K562 (cell line): ENCODE data around the gene TP53I13. TPM values are rescaled to one million over a fixed set of nuclear protein-coding genes. Genes with fewer than 3 reads are reported as not detected.

ENCODE experiments used
- ADNP ChIP-seq: fragments of 200-800 bp; sonication (Bioruptor generic); IDR thresholded peaks from 2 replicates; pipeline ENCODE4 v1.6.1; 2016; ENCODE audit warnings: missing genetic modification characterization, missing compliant biosample characterization
- ATF7 ChIP-seq: fragments of 450-650 bp; IDR thresholded peaks from 2 replicates; pipeline ENCODE4 v1.7.1; 2014; ENCODE audit warnings: mild to moderate bottlenecking, moderate library complexity
- CBX1 ChIP-seq: sonication (generic); IDR thresholded peaks from 2 replicates; pipeline ENCODE4 v1.6.1; 2016; ENCODE audit warnings: antibody characterized with exemption, low read depth, mild to moderate bottlenecking
- CEBPB ChIP-seq: fragments of 450-650 bp; IDR thresholded peaks from 2 replicates; pipeline ENCODE4 v1.6.1; 2016; ENCODE audit warnings: missing genetic modification characterization, missing compliant biosample characterization
- CREM ChIP-seq: IDR thresholded peaks from 2 replicates; pipeline ENCODE4 v1.6.1; 2014; ENCODE audit warnings: antibody characterized with exemption, low read depth
- CTCFL ChIP-seq: IDR thresholded peaks from 2 replicates; pipeline ENCODE4 v1.6.1; 2011; ENCODE audit warnings: borderline replicate concordance, low read depth, mild to moderate bottlenecking, moderate library complexity, low read length; ENCODE audit not compliant: insufficient read depth, poor library complexity, severe bottlenecking
- DDX20 ChIP-seq: fragments of 450-650 bp; IDR thresholded peaks from 2 replicates; pipeline ENCODE4 v1.6.1; 2016; ENCODE audit warnings: missing genetic modification characterization, low read depth, mild to moderate bottlenecking, missing compliant biosample characterization, moderate library complexity
- EHMT2 ChIP-seq: fragments of 450-650 bp; IDR thresholded peaks from 2 replicates; pipeline ENCODE4 v1.6.1; 2018; ENCODE audit warnings: antibody characterized with exemption
- ELF4 ChIP-seq: fragments of 450-650 bp; formaldehyde crosslinking; IDR thresholded peaks from 2 replicates; pipeline ENCODE4 v1.4.0; 2022; ENCODE audit warnings: missing genetic modification characterization
- ESRRA ChIP-seq: fragments of 450-650 bp; IDR thresholded peaks from 2 replicates; pipeline ENCODE4 v1.6.1; 2014; ENCODE audit warnings: low read depth, mild to moderate bottlenecking, moderate library complexity, borderline replicate concordance
- HMGN3 ChIP-seq: IDR thresholded peaks from 2 replicates; pipeline ENCODE4 v1.6.1; 2011; ENCODE audit warnings: borderline replicate concordance, low read depth, mild to moderate bottlenecking, mixed read lengths, low read length; ENCODE audit not compliant: insufficient read length; ENCODE audit errors: extremely low read depth
- JUND ChIP-seq, 2 experiments: IDR thresholded peaks; 2 replicates in 1 of 2; 3 replicates in 1 of 2; pipeline ENCODE4 v1.6.1; 2011; ENCODE audit warnings: borderline replicate concordance in 2 of 2, low read depth in 2 of 2, low read length in 2 of 2, improper control_type of control experiment in 1 of 2, missing biosample characterization in 1 of 2, missing genetic modification characterization in 1 of 2, missing genetic modification reagents in 1 of 2
- MCM3 ChIP-seq: fragments of 450-650 bp; IDR thresholded peaks from 2 replicates; pipeline ENCODE4 v1.6.1; 2016
- MYNN ChIP-seq, 2 experiments: sonication (generic); formaldehyde crosslinking in 1 of 2; IDR thresholded peaks; 2 replicates each; pipeline versions ENCODE4 v1.5.0 to v1.6.1; 2016 to 2020; ENCODE audit warnings: antibody characterized with exemption in 1 of 2, missing genetic modification reagents in 1 of 2
- POLR2G ChIP-seq: fragments of 200-400 bp; formaldehyde crosslinking; IDR thresholded peaks from 2 replicates; pipeline ENCODE4 v1.6.1; 2017; ENCODE audit warnings: low read depth, mild to moderate bottlenecking, antibody characterized with exemption, low read length, moderate library complexity
- SAFB ChIP-seq: fragments of 200-400 bp; formaldehyde crosslinking; IDR thresholded peaks from 2 replicates; pipeline ENCODE4 v1.6.1; 2017; ENCODE audit warnings: low read depth, low read length, borderline replicate concordance
- SMARCE1 ChIP-seq: fragments of 450-650 bp; IDR thresholded peaks from 2 replicates; pipeline ENCODE4 v1.7.1; 2016; ENCODE audit warnings: mild to moderate bottlenecking
- SMC3 ChIP-seq: conservative IDR thresholded peaks from 2 replicates; pipeline ENCODE4 v1.6.1; 2011; ENCODE audit warnings: low read depth, low read length, improper control_type of control experiment; ENCODE audit not compliant: insufficient read depth
- SPI1 ChIP-seq: IDR thresholded peaks from 2 replicates; pipeline ENCODE4 v1.6.1; 2011; ENCODE audit warnings: low read depth, low read length, control low read depth, borderline replicate concordance
- THAP12 ChIP-seq: fragments of 250-450 bp; sonication (Bioruptor Pico); IDR thresholded peaks from 2 replicates; pipeline ENCODE4 v1.9.0; 2021; ENCODE audit warnings: mild to moderate bottlenecking, inconsistent platforms
- ZNF263 ChIP-seq: sonication (generic); formaldehyde crosslinking; IDR thresholded peaks from 2 replicates; pipeline ENCODE4 v1.8.0; 2022; ENCODE audit warnings: mild to moderate bottlenecking, missing genetic modification reagents, borderline replicate concordance
- ZSCAN32 ChIP-seq: fragments of 450-650 bp; formaldehyde crosslinking; IDR thresholded peaks from 2 replicates; pipeline ENCODE4 v1.4.0; 2020; ENCODE audit warnings: mild to moderate bottlenecking, moderate library complexity
- polyA plus RNA-seq, 8 experiments: library from polyadenylated mRNA; depleted of rRNA in 4 of 8; stranded (reverse) in 5 of 8; unstranded in 3 of 8; fragments of >200 nt; fragmentation: Nextera tagmentation in 2 of 8; fragmentation: Illumina TruSeq in 1 of 8; extraction: Ambion mirVana in 2 of 8; extraction: Trizol in 1 of 8; gene quantifications; 2 replicates each; pipeline versions ENCODE4 v1.2.1 to v1.2.3, GENCODE V29; 2011 to 2014; ENCODE audit warnings: inconsistent platforms in 1 of 8, missing spikeins in 1 of 8
- total RNA-seq, 7 experiments: library from RNA; depleted of rRNA in 6 of 7; stranded (reverse); fragments of >200 nt in 6 of 7; fragmentation: Illumina TruSeq in 2 of 7; extraction: Trizol in 2 of 7; gene quantifications; 2 replicates each; pipeline versions ENCODE4 v1.2.1 to v1.2.3, GENCODE V29; 2011 to 2021; ENCODE audit warnings: low replicate concordance in 1 of 7

TP53I13 gene
- total and polyA plus RNA-seq, 9 of the 15 experiments (the other 6 are each of a cell fraction or from before 2014, with no cell fraction given), result 0.08 to 28.3 (median 9.1) TPM

GRCh38 chr17:29591737-29592608 lies 23.5 kb downstream of the TP53I13 start (continued):
- peak; percentile 32; the same call in 1 of the 2 replicates for TF ChIP-seq THAP12 (CRISPR knock-in tag)
- no peak for TF ChIP-seq DDX20 (tag)
- no peak for TF ChIP-seq ADNP (tag)
- TF ChIP-seq ZNF263 (CRISPR knock-in tag), result peak; percentile 61; the same call in 1 of the 2 replicates
- peak; percentile 21; the same call in 1 of the 2 replicates for TF ChIP-seq ESRRA
- no peak for TF ChIP-seq CEBPB
- TF ChIP-seq ZSCAN32 (CRISPR knock-in tag), result no peak
- TF ChIP-seq CTCFL, result peak; percentile 94
- peak; percentile 57 for TF ChIP-seq HMGN3
- 0 out of 2 replicates have a peak, but pooled peaks have one; percentile 15 for TF ChIP-seq JUND (IDR thresholded peaks at IDR 0.05; ENCODE audit: borderline replicate concordance, low read depth, low read length)
- peak; percentile 8; the same call in 1 of the 3 replicates for TF ChIP-seq JUND (tag; IDR thresholded peaks at IDR 0.05; ENCODE audit: borderline replicate concordance, low read depth, low read length)
- TF ChIP-seq EHMT2, result no peak
- TF ChIP-seq SPI1, result peak; percentile 39; the same call in 1 of the 2 replicates
- peak; percentile 58; the same call in 1 of the 2 replicates for TF ChIP-seq SMARCE1
- TF ChIP-seq MCM3, result no peak
- TF ChIP-seq SAFB, result no peak
- TF ChIP-seq SMC3, result peak; percentile 69
- TF ChIP-seq POLR2G, result peak; percentile 6
- TF ChIP-seq CBX1, result 0 out of 2 replicates have a peak, but pooled peaks have one; percentile 33
- peak; percentile 54 for TF ChIP-seq CREM
- peak; percentile 83; the same call in 1 of the 2 replicates for TF ChIP-seq MYNN (IDR thresholded peaks at IDR 0.05)
- no peak for TF ChIP-seq MYNN (CRISPR knock-in tag; IDR thresholded peaks at IDR 0.05)
- peak; percentile 44 for TF ChIP-seq ATF7
- no peak for TF ChIP-seq ELF4 (CRISPR knock-in tag)
